GM21619 (cell line): ENCODE results near the gene DCXR.

Source experiments
- ATAC-seq: cut with Tn5 transposase; IDR thresholded peaks from one replicate; pipeline ENCODE4 v1.9.1; 2021; ENCODE audit not compliant: unreplicated experiment

DCXR gene

DNA sequence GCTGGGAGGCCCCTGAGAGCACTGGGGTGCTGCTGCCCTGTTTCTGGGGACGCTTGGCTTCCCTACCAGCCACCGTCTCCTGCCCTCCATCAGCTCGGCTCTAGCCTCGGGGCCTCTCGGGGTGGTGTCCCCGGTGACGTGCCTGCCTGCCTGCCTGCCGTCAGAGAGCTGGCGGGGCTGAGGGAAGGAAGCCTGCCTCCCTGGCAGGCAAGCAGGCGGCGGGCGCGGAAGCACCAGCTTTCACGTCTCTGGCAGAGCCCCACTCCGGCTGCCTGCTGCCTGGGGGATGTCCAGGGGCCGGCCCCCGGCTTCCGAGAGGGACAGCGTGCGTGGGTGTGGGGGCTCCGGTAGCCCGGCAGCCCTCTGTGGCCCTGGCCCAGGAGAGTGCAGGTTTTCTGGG is 24.2 kb downstream of the DCXR start:
- ATAC-seq = no peak

DNA sequence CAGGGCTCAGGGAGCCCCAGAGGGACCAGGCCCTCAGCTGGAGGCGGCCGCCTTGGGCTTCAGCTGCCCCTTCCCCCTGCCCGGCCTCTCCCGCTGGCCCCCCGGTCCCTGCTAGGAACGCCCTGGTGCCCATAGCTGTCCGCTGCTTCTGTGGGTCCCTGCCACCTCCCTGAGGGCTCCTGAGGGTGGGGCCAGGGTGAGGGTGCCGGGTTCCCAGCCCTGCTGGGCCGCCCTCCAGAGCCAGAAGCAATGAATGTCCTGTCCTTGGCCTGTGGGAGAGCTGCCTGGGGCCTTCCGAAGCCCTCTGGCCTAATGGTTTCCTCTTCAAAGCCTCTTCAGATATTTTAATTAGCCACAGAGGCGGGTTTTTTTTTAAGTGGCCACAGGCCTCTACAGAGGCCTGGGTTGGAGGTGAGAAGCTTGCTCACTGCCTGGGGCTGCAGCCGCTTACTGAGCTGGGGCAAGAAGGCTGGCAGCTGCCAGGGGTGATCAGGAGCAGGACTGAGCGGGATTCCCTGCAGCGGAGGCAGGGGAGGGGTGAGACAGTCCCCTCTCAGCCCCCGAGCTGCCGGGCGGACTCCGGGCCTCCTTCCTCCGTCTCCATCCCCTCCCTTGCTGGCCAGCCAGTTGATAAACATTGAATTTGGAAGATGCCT is 24.7 kb downstream of the DCXR start:
- ATAC-seq = no peak

DNA sequence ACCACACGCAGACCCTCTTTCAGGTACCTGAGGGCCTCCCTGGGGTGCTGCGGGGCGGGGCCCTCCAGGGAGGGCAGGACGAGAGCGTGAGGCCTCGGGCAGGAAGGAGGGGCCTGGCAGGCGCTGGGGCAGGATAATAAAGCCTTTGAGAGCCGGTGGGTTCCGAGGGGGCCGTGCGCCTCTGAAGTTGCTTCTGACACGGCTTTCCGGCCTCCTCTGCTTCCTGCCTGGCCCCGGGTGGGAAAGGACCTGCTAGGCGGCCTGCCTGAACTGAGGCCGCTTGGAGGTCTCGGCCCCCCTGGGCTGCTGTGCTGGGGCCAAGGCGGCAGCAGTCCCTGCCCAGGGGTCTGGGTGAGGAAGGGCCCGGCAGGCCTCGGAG is 25.2 kb downstream of the DCXR start:
- no peak for ATAC-seq

DNA sequence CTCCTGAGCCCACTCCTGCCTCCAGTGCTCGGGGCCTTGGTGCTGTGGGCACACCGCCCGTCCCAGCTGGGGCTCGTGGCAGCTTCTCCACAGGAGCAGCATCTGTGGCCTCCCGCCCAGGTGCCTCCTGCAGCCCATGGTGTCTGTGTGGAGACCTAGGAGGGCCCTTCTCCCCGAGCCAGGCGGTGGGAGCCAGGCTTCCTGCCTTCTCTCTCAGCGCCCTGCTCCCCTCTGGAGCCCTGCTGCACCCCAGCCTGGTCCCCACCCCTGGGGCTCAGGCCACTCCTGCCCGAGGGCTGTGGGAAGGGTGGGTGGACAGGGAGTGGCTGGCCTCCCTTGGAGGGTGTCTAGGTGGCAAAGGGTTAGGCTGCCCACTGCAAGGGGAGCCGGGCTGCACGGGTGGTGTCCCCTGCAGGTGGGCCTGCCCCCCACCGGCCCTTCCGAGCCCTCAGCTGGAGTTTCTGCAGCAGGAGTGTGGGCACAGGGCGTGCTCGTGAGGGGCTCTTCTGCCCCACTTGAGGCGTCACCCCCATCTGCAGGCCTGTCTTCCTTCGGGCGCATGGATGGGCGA is 25.8 kb downstream of the DCXR start:
- no peak for ATAC-seq

DNA sequence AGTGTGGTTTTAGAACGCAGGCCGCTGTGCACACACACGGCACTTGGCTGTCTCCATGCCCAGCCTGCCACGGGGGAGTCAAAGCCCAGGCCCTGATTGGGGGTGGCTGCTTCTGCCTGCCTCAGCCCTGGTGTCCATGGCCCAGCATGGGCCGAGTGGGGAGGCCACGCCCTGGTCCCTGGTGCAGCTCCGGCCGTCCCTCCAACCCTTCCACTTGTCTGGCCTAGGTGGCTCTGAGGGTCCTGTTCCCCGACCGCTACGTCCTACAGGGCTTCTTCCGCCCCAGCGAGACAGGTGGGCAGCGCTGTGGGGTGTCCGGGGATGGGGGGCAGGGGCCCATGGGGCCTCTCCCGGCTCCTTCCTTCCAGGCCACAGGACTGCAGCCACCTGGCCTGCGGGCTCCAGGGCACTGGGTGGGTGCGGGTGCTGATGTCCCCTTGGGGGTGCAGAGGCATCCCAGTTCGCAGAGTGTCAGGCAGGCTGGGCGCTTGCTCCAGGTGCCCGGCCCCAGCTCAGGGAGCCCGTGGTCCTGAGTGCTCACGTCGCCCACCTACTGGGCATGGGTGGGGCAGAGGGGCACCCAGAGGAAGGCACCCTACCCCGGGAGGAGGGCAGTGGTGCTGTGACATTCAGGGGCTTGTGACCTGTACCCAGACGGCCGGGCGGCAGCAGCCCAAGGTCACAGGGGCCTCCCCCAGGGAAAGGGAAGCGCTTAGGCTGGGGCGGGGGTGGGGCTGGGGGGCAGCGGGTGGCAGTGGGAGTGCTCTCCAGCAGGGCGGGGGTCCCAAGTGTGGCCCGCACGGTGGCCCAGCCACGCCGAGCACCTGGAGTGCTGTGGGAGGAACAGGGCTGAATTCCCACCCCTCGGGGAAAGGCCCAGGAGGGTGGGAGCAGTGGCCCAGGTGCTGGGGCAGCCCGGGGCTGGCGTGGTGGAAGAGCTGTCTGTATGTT is 26.6 kb downstream of the DCXR start:
- no peak for ATAC-seq

DNA sequence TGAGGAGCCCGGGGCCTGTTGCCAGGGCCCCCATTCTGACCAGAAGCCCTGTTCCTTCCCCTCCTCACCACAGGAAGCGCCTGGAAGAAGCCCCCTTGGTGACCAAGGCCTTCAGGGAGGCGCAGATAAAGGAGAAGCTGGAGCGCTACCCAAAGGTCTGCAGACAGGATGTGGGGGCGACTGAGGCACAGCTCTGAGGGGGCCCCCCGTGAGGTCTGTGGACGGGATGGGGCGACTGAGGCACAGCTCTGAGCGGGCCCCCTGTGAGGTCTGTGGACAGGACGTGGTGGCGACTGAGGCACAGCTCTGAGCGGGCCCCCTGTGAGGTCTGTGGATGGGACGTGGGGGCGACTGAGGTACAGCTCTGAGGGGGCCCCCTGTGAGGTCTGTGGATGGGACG is 28.1 kb downstream of the DCXR start:
- ATAC-seq = no peak

DNA sequence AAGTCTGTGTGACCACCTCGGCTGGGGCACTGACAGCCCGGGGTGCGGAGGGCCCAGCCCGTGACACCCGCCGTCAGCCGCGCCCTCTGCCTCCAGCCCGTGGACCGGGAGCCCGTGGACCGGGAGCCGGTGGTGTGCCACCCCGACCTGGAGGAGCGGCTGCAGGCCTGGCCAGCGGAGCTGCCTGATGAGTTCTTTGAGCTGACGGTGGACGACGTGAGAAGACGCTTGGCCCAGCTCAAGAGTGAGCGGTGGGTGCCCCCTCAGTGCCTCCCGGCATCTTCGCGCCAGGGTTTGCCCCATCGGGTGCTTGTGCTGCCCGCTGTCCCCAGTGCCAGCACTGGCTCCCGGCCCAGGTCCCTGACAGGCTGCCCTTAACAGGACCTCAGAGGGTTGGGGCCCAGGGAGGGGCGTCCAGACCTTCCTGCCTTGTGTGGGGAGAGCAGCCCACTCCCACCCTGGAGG is 28.5 kb downstream of the DCXR start:
- no peak for ATAC-seq

DNA sequence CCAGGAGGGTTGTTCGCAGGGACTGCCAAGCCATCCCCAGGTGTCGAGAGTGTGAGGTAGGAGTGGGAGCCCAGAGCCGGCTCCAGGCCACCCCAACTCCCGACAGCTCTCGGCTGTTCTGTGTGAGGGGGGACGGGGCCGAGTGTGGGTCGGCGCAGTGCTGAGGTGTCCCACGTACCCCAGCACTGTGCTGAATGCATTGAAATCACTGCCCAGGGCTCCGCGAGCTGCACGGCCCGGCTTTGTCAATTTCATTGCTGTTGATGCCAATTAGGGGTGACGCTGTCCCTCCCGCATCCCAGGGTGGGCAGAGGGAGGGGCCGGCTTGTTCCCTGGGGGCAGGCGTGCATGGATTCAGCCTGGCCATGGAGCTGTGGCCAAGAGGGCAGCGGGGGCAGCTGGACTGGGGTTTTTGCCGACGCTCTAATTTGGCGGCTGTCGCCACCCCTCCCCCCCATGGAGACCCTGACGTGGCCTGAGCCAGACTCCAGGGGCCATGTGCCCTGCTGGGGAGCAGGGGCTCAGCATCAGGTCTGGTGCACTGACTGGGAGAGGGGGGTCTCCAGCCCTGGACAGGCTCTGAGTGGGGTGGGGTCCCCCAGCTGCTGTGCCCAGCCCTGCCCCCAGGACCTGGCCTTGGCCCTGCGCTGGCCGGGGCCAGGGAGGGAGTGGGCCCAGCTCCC is 29.1 kb downstream of the DCXR start:
- no peak for ATAC-seq

DNA sequence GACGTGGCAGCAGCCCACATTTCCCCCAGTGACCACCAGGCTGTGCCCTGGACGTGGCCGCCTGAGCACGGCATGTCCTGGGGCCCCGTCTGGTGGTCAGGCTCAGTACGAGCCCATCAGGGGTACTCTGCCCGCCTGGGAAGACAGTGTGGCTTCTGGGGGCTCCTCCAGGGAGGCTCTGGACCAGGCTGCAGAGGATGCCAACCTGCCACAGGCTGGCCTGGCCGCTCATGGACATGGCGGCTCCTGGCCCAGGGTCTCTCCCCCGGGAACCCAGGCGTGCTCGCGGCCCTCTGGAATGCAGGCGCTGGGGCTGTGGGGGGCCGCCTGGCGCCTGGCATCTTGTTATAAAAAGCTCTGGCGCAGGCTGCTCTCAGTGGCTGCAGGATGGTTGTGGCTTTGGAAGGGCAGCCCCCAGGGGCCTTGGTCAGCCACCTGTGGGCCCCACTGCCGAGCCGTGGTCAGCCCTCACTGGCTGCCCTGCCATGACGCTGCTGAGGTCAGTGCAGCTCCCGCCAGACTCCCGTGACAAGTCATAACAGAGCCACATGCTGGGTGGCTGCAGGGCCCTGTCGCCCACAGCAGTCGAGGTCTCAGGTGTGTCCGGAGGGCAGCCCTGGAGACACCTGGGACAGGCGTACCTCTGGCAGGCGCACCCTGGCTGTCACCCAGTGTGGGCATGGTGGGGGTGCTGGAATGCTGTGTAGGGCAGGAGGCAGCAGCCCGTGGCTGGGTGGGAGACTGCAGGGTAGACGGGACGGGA is 29.8 kb downstream of the DCXR start:
- no peak for ATAC-seq

DNA sequence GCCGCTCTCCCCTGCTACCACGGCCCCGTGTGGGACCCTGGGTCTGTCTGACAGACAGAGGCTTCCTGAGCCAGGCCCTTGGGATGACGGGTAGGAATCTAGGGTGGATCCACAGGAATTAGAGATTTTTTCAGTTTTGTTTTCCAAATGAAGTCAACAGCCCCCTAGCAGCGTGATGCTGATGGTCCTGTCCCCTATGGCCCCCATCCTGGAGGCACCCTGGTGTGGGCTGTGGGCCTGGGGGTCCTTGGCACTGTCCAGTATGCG is 30.3 kb downstream of the DCXR start:
- no peak for ATAC-seq

DNA sequence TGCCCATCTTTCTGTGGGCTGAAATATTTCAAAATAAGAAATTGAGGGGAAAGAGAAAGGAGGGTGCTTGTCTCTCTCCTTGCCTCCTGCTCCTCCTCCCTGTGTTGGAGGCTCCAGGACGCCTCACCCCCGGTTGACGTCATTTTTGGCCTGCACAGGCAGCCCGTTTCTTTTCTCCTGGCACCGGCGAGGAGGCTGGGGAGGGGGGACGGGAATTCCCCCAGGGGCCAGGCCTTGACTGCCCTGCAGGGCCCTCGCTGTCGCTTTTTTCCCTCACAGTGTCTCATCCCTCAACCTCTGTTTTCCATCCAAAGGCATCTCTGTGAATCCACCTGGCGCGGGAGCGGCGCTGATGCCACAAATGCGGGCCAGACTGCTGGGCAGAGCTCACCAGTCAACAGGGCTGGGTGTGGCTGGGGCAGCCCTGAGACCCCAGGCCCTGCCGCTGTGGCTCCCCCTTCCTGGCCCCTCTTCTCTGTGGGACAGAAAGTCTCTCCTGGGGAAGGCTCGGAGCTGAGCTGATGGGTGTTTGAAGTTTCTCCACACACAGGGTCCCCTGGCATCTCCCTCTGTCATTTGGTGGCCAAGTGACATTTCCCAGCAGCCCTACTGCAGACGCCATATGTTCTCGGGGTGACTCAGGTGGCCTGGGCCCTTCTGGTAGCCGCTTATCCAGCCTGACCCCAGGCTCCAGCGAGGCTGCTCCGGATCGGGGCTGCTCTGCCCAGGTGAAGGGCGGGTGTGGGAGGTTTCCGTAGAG is 30.8 kb downstream of the DCXR start:
- no peak for ATAC-seq

DNA sequence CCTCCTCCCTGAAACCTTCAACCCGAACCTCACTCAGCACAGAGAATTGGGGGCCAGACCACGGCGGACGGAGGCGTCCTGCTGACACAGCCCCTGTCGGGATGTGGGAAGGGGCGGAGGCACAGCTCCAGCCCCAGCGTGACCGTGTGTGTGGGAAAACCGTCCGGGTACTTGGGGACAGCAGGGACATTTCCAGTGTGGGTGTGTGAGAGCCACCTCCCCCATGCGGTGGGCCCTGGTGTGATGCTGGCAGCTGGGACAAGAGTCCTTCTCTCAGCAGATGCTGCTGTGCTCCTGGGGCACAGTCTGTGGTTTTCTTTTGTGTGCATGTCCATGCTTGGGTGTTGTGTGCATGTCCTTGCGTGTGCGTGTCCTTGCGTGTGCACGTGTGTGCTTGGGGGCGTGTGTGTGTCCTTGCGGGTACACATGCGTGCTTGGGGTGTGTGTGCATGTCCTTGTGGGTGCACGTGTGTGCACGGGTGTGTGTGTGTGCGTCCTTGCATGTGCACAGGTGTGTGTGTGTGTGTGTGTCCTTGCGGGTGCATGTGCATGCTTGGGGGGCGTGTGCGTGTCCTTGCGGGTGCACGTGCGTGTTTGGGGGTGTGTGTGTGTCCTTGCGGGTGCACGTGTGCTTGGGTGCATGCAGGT is 31.7 kb downstream of the DCXR start:
- no peak for ATAC-seq

DNA sequence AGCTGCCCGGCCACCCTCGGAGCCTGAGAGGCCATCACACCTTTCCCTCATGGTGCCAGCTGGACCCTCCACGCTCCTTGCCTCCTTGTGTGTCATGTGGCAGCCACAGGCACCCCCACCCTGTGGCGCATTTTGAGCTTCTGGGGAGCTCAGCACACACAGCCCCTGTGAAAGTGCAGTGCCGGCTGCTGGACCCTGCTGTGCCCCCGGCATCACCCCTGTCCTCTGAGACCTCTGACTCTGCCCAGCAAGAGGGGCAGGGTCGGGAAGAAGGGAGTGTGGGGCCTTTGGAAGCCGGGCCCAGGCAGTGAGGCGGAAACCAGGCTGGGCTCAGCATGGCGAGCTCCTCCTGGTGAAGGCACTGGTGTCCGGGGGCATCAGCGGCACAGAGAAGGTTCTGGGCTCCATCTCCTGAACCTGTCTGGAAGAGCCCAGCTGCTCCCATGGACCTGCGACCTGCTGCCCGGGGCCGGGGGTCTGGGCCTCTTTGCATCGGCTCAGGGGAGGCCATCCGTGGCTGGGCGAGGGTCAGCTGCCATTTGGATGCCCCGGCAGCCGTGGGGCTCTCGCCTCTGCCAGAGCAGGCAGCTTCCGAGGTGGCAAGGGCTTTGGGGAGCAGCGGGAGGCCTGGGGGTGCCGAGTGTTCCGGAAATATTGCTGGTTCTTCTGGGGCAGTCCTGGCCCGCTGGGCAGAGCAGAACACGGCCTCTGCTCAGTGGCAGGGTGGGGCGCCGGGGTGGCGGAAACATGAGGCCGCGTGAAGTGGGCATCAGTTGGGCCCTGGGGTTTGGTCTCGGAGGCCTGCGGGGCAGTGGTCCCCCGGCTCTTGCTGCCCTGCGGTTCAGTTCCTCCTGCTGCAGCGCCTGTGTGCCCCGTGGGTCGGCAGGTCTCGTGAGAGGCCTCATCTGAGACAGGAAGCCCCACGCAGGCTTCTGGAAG is 32.7 kb downstream of the DCXR start:
- ATAC-seq = no peak

DNA sequence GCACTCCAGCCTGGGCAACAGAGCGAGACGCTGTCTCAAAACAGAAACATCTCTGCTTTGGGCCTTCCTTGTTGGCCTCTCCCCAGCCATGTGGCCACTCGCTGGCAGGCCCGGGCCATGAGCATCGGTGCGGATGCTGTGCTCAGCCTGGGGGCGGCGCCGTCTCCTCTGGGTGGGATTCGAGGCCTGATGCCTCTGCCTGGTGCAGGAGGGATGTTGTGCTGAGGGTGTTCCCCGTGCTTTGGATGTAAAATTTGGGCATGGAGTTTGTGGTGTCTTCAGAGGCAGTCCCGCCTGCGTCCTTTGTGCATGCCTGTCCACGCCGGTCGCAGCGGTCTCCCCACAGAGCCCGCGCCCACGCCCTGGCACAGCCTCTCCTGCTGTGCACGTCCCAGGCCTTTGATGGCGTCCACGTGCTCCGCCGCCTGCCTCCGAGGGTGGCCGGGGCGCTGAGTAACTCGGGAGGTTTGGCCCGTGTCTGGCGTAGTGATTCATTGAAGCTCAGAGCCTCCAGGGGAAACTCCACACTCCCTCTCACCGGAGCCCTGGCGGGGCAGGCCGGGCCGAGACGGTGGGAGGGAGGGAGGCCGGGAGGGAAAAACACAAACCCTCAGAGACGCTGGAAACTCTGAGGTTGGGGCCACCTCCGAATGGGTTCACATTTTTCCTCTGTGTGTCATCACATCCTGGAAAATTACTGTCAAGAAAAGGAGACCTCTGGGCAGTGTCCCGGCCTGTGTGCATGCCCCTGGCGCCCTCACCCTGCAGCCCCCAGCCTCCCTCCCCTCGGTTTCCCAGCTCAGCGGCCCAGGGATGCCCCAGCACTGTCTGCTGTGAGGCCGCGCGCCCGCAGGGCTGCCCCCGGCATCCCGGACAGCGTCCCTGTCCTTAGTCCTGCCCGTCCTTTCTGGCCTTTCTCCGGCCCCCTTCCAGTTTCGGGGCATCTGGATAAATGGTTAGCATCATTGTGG is 33.8 kb downstream of the DCXR start:
- no peak for ATAC-seq

DNA sequence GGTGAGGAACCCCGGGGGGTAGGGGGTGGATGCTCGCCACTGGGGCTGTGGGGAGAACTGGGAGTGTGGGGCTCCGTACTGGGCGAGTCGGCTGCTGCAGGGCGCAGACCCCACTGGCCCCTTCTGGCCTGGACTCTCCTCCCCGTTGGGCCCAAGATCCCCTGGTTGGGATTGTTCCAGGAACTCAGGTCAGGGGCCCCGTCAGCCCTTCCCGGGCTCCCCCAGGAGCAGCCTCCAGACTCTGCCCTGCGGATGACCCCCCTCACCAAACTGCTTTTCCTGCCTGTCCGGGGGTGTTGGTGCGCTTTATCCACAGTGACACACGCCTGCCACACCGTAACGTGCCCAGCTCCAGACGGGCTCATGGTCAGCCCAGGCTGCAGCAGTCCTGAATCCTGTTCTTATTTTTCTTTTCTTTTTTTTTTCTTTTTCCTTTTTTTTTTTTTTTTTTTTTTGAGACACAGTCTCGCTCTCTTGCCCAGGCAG is 35.9 kb downstream of the DCXR start:
- no peak for ATAC-seq

DNA sequence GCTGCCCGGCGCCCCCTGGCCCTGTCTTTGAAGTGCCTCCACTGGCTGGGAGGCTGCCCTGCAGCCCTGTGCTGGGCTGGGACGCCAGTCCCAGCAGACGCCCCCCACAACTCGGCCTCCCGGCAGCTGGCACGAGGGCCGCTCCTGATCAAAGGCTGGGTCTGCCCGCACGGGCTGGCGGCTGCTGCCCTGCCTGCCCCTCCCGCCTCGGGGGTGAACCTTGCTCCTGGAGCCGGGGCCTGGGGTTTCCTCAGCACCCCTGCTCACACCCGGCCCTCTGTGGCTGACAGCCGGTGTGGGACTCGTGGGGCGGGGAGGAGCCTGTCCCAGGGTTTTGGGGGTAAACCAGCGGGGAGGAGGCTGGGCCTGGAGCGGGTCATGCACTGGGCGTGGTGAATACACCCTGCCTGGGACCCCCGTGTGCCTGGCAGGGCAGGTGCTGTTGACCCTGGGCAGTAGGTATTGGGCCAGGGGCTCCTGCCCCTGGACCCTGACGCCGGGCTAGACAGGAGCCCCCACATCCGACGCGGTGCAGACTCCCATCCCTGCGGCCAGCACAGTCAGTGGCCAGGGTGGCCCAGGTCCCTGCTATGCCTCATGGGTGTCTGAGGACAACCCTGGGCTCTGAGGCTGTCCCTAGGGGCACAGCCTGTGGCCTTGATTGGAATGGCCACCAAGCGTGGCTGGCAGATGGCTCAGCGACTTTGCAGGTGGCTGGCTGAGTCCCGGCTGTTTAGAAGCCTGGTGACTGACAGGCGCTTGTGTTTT is 36.5 kb downstream of the DCXR start:
- ATAC-seq = no peak
